HG02870 (cell line): ENCODE measurements around the gene DCP1B.
A peak's percentile ranks its signal among the peaks of the same experiment; 100 is the strongest.

ENCODE experiments used
- ATAC-seq: cut with Tn5 transposase; IDR thresholded peaks from one replicate; pipeline ENCODE4 v1.9.1; 2021; ENCODE audit warnings: mild to moderate bottlenecking, moderate library complexity; ENCODE audit not compliant: unreplicated experiment

The DCP1B gene

GRCh38 chr12:2017546-2018337 is 13.5 kb upstream of the DCP1B start:
- ATAC-seq: no peak

GRCh38 chr12:2016862-2017545 is 12.7 kb upstream of the DCP1B start:
- ATAC-seq: no peak

GRCh38 chr12:2014231-2014630 is 10.0 kb upstream of the DCP1B start:
- ATAC-seq: no peak

GRCh38 chr12:2013527-2014223 is 9.4 kb upstream of the DCP1B start:
- no peak for ATAC-seq

- no peak for ATAC-seq
These were observed 8.8 kb upstream of the DCP1B start for GRCh38 chr12:2013086-2013485.

GRCh38 chr12:2011643-2012607 is 7.7 kb upstream of the DCP1B start:
- ATAC-seq: no peak

GRCh38 chr12:2009623-2010022 is 5.4 kb upstream of the DCP1B start:
- no peak for ATAC-seq

- ATAC-seq: no peak
These were observed 4.4 kb upstream of the DCP1B start for GRCh38 chr12:2008677-2009076.

GRCh38 chr12:2003676-2004112 is 563 bp downstream of the DCP1B start:
- peak; percentile 9 for ATAC-seq

GRCh38 chr12:1995205-1995896 is 8.9 kb downstream of the DCP1B start:
- ATAC-seq: peak; percentile 81

GRCh38 chr12:1994429-1995143 is 9.7 kb downstream of the DCP1B start:
- no peak for ATAC-seq

GRCh38 chr12:1993871-1994371 is 10.3 kb downstream of the DCP1B start:
- ATAC-seq: no peak

GRCh38 chr12:1993341-1993740 is 10.9 kb downstream of the DCP1B start:
- ATAC-seq: no peak

GRCh38 chr12:1992732-1993131 is 11.5 kb downstream of the DCP1B start:
- no peak for ATAC-seq

GRCh38 chr12:1989111-1989510 is 15.1 kb downstream of the DCP1B start:
- no peak for ATAC-seq

- no peak for ATAC-seq
These were observed 19.5 kb downstream of the DCP1B start for GRCh38 chr12:1984759-1985158.

GRCh38 chr12:1980282-1980681 is 24.0 kb downstream of the DCP1B start:
- no peak for ATAC-seq

GRCh38 chr12:1978078-1978862 is 26.0 kb downstream of the DCP1B start:
- ATAC-seq: no peak
